Myocyte (in vitro differentiated cells): ENCODE measurements around the gene NUP35. TPM values are rescaled to one million over a fixed set of nuclear protein-coding genes. Genes with fewer than 3 reads are reported as not detected.

Experiments
- DNase-seq: peaks from one replicate; pipeline ENCODE4 v3.0.0-alpha.2; 2012; ENCODE audit warnings: low read depth
- total RNA-seq: library from RNA; depleted of rRNA; stranded (reverse); fragments of >200 nt; gene quantifications from 2 replicates; pipeline ENCODE4 v1.2.3, GENCODE V29; 2014

NUP35 gene
- total RNA-seq, 1 donor from 2014 or later = 7.1 TPM

DNA sequence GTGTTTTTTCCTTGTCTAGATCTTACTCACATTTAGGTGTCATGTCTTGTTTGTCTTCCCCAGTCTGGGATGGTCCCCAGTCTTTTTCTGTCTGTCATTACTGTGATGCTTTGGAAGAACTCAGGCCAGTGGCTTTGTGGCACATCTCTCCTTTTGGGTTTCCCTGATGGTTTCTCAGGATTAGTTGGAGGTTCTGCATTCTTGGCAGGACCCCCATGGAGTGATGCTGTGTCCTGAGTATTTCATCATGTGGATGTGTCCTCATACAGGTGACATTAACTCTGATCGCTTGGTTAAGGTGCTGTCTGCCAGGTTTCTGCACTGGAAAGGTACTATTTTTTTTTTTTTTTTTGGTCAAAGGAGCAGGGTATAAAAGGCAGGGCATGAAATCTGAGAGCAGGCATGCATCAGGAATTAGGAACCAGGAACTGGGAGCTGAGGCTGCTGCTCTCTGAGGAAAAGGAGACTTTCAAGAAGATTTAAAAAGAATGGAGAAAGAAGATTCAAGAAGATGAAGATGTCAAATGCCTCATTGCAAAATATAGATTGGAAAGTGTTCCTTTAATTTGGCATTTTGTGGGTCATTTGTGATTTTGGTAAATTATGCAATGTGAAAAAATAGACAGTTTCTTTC lies 85.3 kb downstream of the NUP35 start:
- DNase-seq = no peak

Other genes with a start within 250 kb of the NUP35 start
- 120 and 133 TPM in 2 replicates for gene NCKAP1, start 86.0 kb upstream of the NUP35 start, total RNA-seq
- 5.3 and 5.9 TPM in 2 replicates for gene DUSP19, start 45.7 kb upstream of the NUP35 start, total RNA-seq